ENCODE data around the gene MANEAL. TPM values are rescaled to one million over a fixed set of nuclear protein-coding genes. Genes with fewer than 3 reads are reported as not detected.

The MANEAL gene
- total and polyA plus RNA-seq, 2 of the 13 experiments (the other 11 are each of a cell fraction or from before 2014, with no cell fraction given), result 20.8 to 26.4 TPM

DNA sequence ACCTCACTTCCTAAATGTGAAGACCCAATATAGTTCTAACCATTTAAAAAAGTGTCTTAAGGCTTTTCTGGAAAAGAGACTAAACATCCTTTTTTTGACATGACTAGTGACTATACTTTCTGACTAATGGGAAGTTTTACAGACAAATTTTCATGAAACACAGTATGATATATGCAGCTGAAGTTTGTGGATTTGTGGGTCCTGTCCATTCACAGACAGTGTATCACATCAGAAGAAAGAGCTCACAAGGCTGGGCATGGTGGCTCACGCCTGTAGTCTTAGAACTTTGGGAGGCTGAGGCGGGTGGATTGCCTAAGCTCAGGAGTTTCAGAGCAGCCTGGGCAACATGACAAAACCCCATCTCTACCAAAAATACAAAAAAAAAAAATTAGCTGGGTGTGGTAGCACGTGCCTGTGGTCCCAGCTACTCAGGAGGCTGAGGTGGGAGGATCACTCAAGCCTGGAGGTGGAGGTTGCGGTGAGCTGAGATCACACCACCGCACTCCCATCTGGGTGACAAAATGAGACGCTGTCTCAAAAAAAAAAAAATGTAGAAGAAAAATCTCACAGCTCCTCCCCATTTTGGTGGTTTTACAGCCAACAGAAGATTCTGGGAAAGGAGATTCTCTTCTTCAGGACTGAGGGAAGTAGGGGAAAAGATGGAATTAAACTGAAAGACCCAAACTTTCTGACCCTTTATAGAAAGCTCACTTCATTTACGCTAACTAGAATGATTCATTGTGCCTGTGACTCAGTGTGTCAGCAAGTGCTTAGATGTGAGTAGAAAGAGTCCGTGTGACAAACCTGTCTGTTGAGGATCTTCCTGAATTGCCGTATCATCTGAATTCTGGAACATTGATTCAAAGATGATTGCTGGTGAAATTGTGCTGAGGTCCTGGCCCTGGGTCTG, 29.5 kb downstream of the MANEAL start (continued):
- TF ChIP-seq, protein P1, sequence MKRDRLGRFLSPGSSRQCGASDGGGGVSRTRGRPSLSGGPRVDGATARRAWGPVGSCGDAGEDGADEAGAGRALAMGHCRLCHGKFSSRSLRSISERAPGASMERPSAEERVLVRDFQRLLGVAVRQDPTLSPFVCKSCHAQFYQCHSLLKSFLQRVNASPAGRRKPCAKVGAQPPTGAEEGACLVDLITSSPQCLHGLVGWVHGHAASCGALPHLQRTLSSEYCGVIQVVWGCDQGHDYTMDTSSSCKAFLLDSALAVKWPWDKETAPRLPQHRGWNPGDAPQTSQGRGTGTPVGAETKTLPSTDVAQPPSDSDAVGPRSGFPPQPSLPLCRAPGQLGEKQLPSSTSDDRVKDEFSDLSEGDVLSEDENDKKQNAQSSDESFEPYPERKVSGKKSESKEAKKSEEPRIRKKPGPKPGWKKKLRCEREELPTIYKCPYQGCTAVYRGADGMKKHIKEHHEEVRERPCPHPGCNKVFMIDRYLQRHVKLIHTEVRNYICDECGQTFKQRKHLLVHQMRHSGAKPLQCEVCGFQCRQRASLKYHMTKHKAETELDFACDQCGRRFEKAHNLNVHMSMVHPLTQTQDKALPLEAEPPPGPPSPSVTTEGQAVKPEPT (CRISPR knock-in tag; IDR thresholded peaks at IDR 0.05; ENCODE audit: low read depth), result no peak
- TF ChIP-seq SMYD3 (CRISPR knock-in tag; IDR thresholded peaks at IDR 0.05), result no peak

GRCh38 chr1:37824001-37824400, 30.4 kb downstream of the MANEAL start:
- no peak overlapping the region for H3K4me3 ChIP-seq (replicated peaks in 1 of 3; ENCODE audit: insufficient read depth in 1 of 3, low read depth in 2 of 3, low read length in 3 of 3)
- CTCF ChIA-PET (ENCODE audit: low intra/inter-chr PET ratio, low total read pairs), result no interaction called here
- H3K36me3 ChIP-seq (replicated peaks in 1 of 2; ENCODE audit: control insufficient read depth in 1 of 2, insufficient read depth in 2 of 2, low read length in 2 of 2), result peaks cover 8 to 39% of the 10 kb centered on the region in 2 experiments; a peak in 4 of 5 replicates
- intact Hi-C loops (cut with micrococcal nuclease; ENCODE audit: unreplicated experiment) (no loop called here), in situ Hi-C loops (cut with HindIII; ENCODE audit: extremely low pct_ligation_motif_present, low pct_unique_long_range_greater_than_20kb) (no loop called here)
- no peak overlapping the region for H3K4me2 ChIP-seq (ENCODE audit: low read depth, low read length)
- no peak overlapping the region for H3K27ac ChIP-seq (ENCODE audit: extremely low read length, insufficient read depth, low read length)
- H3K79me2 ChIP-seq (ENCODE audit: insufficient read depth, low read length), result no peaks in the 10 kb centered on the region
- no peak for DNase-seq (ENCODE audit: low spot score)
- BruUV-seq (replicated peaks), result no TSS peak
- 87% methylated on average over 2 of the region's 2 CpGs for WGBS (ENCODE audit: low lambda C conversion rate)
- no peaks in the 10 kb centered on the region for H3K9me3 ChIP-seq (ENCODE audit: low read length)
- POLR2A ChIA-PET, result no interaction called here
- H3K9ac ChIP-seq (ENCODE audit: insufficient read depth, low read depth, low read length), result no peak overlapping the region
- H3K27me3 ChIP-seq (ENCODE audit: control insufficient read depth in 1 of 2, insufficient read depth in 2 of 2, low read length in 2 of 2), result no peaks in the 10 kb centered on the region
- TF ChIP-seq, protein P2, sequence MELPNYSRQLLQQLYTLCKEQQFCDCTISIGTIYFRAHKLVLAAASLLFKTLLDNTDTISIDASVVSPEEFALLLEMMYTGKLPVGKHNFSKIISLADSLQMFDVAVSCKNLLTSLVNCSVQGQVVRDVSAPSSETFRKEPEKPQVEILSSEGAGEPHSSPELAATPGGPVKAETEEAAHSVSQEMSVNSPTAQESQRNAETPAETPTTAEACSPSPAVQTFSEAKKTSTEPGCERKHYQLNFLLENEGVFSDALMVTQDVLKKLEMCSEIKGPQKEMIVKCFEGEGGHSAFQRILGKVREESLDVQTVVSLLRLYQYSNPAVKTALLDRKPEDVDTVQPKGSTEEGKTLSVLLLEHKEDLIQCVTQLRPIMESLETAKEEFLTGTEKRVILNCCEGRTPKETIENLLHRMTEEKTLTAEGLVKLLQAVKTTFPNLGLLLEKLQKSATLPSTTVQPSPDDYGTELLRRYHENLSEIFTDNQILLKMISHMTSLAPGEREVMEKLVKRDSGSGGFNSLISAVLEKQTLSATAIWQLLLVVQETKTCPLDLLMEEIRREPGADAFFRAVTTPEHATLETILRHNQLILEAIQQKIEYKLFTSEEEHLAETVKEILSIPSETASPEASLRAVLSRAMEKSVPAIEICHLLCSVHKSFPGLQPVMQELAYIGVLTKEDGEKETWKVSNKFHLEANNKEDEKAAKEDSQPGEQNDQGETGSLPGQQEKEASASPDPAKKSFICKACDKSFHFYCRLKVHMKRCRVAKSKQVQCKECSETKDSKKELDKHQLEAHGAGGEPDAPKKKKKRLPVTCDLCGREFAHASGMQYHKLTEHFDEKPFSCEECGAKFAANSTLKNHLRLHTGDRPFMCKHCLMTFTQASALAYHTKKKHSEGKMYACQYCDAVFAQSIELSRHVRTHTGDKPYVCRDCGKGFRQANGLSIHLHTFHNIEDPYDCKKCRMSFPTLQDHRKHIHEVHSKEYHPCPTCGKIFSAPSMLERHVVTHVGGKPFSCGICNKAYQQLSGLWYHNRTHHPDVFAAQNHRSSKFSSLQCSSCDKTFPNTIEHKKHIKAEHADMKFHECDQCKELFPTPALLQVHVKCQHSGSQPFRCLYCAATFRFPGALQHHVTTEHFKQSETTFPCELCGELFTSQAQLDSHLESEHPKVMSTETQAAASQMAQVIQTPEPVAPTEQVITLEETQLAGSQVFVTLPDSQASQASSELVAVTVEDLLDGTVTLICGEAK (IDR thresholded peaks at IDR 0.05), result peak; percentile 20
- TF ChIP-seq, protein P2 (CRISPR knock-in tag; IDR thresholded peaks at IDR 0.05), result peak; percentile 68
- no peak for TF ChIP-seq NKX3-1 (CRISPR knock-in tag; IDR thresholded peaks at IDR 0.05)
- no peak overlapping the region for H2AFZ ChIP-seq (ENCODE audit: low read length)
- no peaks in the 10 kb centered on the region for H4K20me1 ChIP-seq (ENCODE audit: insufficient read depth, low read length)
- no peak for ATAC-seq
- FAIRE-seq, result no peak
- H3K4me1 ChIP-seq (ENCODE audit: insufficient read depth, low read length), result no peaks in the 10 kb centered on the region

Measured in HepG2 (cell line).